ENCODE data around the gene SRPRB. TPM values are rescaled to one million over a fixed set of nuclear protein-coding genes. Genes with fewer than 3 reads are reported as not detected.

Gene SRPRB
- total RNA-seq, 2 experiments from 2014 or later: 91.3 to 94.0 TPM

- no peaks in the 10 kb centered on the region for H3K36me3 Mint-ChIP-seq
- DNase-seq: no peak
- no peaks in the 10 kb centered on the region for H3K9me3 Mint-ChIP-seq
- no peak overlapping the region for H3K4me3 Mint-ChIP-seq
- H3K27ac Mint-ChIP-seq: no peak overlapping the region
- no peaks in the 10 kb centered on the region for H3K4me1 Mint-ChIP-seq
- no peaks in the 10 kb centered on the region for H3K27me3 Mint-ChIP-seq
These were observed 33.5 kb downstream of the SRPRB start for GRCh38 chr3:133838916-133839800.

GRCh38 chr3:133840055-133840737 is 34.6 kb downstream of the SRPRB start:
- H3K36me3 Mint-ChIP-seq: no peaks in the 10 kb centered on the region
- H3K27ac Mint-ChIP-seq: no peak overlapping the region
- H3K4me3 Mint-ChIP-seq: no peak overlapping the region
- H3K9me3 Mint-ChIP-seq: no peaks in the 10 kb centered on the region
- H3K27me3 Mint-ChIP-seq: no peaks in the 10 kb centered on the region
- H3K4me1 Mint-ChIP-seq: no peaks in the 10 kb centered on the region
- no peak for DNase-seq

GRCh38 chr3:133840767-133841166 is 35.2 kb downstream of the SRPRB start:
- Mint-ChIP-seq H3K27ac (no peak overlapping the region), H3K9me3 (no peaks in the 10 kb centered on the region), H3K36me3 (no peaks in the 10 kb centered on the region), H3K4me3 (no peak overlapping the region), H3K4me1 (no peaks in the 10 kb centered on the region), H3K27me3 (no peaks in the 10 kb centered on the region)
- DNase-seq: no peak

- no peak overlapping the region for H3K27ac Mint-ChIP-seq
These were observed 35.6 kb downstream of the SRPRB start for GRCh38 chr3:133841196-133841595.

GRCh38 chr3:133842158-133842557 is 36.5 kb downstream of the SRPRB start:
- no peaks in the 10 kb centered on the region for H3K36me3 Mint-ChIP-seq
- H3K9me3 Mint-ChIP-seq: no peaks in the 10 kb centered on the region
- no peaks in the 10 kb centered on the region for H3K4me1 Mint-ChIP-seq
- no peak for DNase-seq
- H3K4me3 Mint-ChIP-seq: no peak overlapping the region
- H3K27ac Mint-ChIP-seq: no peak overlapping the region
- no peaks in the 10 kb centered on the region for H3K27me3 Mint-ChIP-seq

More at GRCh38 chr3:133841196-133841595, 35.6 kb downstream of the SRPRB start:
- Mint-ChIP-seq H3K4me1 (no peaks in the 10 kb centered on the region), H3K9me3 (no peaks in the 10 kb centered on the region), H3K4me3 (no peak overlapping the region), H3K27me3 (no peaks in the 10 kb centered on the region), H3K36me3 (no peaks in the 10 kb centered on the region)
- no peak for DNase-seq

GRCh38 chr3:133843634-133844033 is 38.0 kb downstream of the SRPRB start:
- Mint-ChIP-seq H3K27me3 (no peaks in the 10 kb centered on the region), H3K4me1 (no peaks in the 10 kb centered on the region), H3K4me3 (no peak overlapping the region), H3K9me3 (no peaks in the 10 kb centered on the region), H3K27ac (no peak overlapping the region), H3K36me3 (no peaks in the 10 kb centered on the region)
- DNase-seq: no peak

GRCh38 chr3:133845127-133845526 is 39.5 kb downstream of the SRPRB start:
- H3K27me3 Mint-ChIP-seq: no peaks in the 10 kb centered on the region

GRCh38 chr3:133849346-133849745 is 43.7 kb downstream of the SRPRB start:
- H3K27ac Mint-ChIP-seq: no peak overlapping the region

More at GRCh38 chr3:133845127-133845526, 39.5 kb downstream of the SRPRB start:
- Mint-ChIP-seq H3K9me3 (no peaks in the 10 kb centered on the region), H3K27ac (no peak overlapping the region), H3K4me1 (no peaks in the 10 kb centered on the region), H3K36me3 (no peaks in the 10 kb centered on the region), H3K4me3 (no peak overlapping the region)
- no peak for DNase-seq

GRCh38 chr3:133850034-133850433 is 44.4 kb downstream of the SRPRB start:
- no peak for DNase-seq
- H3K27me3 Mint-ChIP-seq: no peaks in the 10 kb centered on the region
- no peaks in the 10 kb centered on the region for H3K36me3 Mint-ChIP-seq
- H3K9me3 Mint-ChIP-seq: no peaks in the 10 kb centered on the region
- H3K4me1 Mint-ChIP-seq: no peaks in the 10 kb centered on the region
- no peak overlapping the region for H3K27ac Mint-ChIP-seq
- H3K4me3 Mint-ChIP-seq: no peak overlapping the region

More at GRCh38 chr3:133849346-133849745, 43.7 kb downstream of the SRPRB start:
- Mint-ChIP-seq H3K36me3 (no peaks in the 10 kb centered on the region), H3K27me3 (no peaks in the 10 kb centered on the region), H3K9me3 (no peaks in the 10 kb centered on the region), H3K4me3 (no peak overlapping the region), H3K4me1 (no peaks in the 10 kb centered on the region)
- DNase-seq: no peak

GRCh38 chr3:133851266-133851906 is 45.8 kb downstream of the SRPRB start:
- Mint-ChIP-seq H3K27me3 (no peaks in the 10 kb centered on the region), H3K4me1 (no peaks in the 10 kb centered on the region), H3K9me3 (no peaks in the 10 kb centered on the region), H3K27ac (no peak overlapping the region), H3K36me3 (no peaks in the 10 kb centered on the region), H3K4me3 (no peak overlapping the region)
- no peak for DNase-seq

- H3K9me3 Mint-ChIP-seq: no peaks in the 10 kb centered on the region
- no peaks in the 10 kb centered on the region for H3K4me1 Mint-ChIP-seq
- H3K27me3 Mint-ChIP-seq: no peaks in the 10 kb centered on the region
- no peak overlapping the region for H3K27ac Mint-ChIP-seq
- no peak overlapping the region for H3K4me3 Mint-ChIP-seq
- H3K36me3 Mint-ChIP-seq: no peaks in the 10 kb centered on the region
- no peak for DNase-seq
These were observed 46.3 kb downstream of the SRPRB start for GRCh38 chr3:133851931-133852330.

GRCh38 chr3:133853063-133853924 is 47.7 kb downstream of the SRPRB start:
- no peak for DNase-seq
- H3K4me3 Mint-ChIP-seq: no peak overlapping the region
- no peaks in the 10 kb centered on the region for H3K27me3 Mint-ChIP-seq
- H3K9me3 Mint-ChIP-seq: no peaks in the 10 kb centered on the region
- H3K4me1 Mint-ChIP-seq: peaks cover 6% of the 10 kb centered on the region
- no peaks in the 10 kb centered on the region for H3K36me3 Mint-ChIP-seq
- H3K27ac Mint-ChIP-seq: no peak overlapping the region

GRCh38 chr3:133853925-133854227 is 48.3 kb downstream of the SRPRB start:
- Mint-ChIP-seq H3K4me1 (peaks cover 6% of the 10 kb centered on the region), H3K27ac (no peak overlapping the region), H3K4me3 (no peak overlapping the region), H3K27me3 (no peaks in the 10 kb centered on the region), H3K9me3 (no peaks in the 10 kb centered on the region), H3K36me3 (no peaks in the 10 kb centered on the region)
- DNase-seq: no peak

GRCh38 chr3:133854264-133855001 is 48.8 kb downstream of the SRPRB start:
- no peaks in the 10 kb centered on the region for H3K36me3 Mint-ChIP-seq
- no peak overlapping the region for H3K4me3 Mint-ChIP-seq
- DNase-seq: no peak
- H3K27me3 Mint-ChIP-seq: no peaks in the 10 kb centered on the region
- no peaks in the 10 kb centered on the region for H3K9me3 Mint-ChIP-seq
- H3K27ac Mint-ChIP-seq: no peak overlapping the region
- H3K4me1 Mint-ChIP-seq: peaks cover 6% of the 10 kb centered on the region
